ENCODE measurements around the gene SEPTIN5.
"Not testable (repeated sequence)": the region's sequence is repeated elsewhere in the genome, so short reads cannot be mapped to it uniquely, and the experiment has no call there.

The SEPTIN5 gene

DNA sequence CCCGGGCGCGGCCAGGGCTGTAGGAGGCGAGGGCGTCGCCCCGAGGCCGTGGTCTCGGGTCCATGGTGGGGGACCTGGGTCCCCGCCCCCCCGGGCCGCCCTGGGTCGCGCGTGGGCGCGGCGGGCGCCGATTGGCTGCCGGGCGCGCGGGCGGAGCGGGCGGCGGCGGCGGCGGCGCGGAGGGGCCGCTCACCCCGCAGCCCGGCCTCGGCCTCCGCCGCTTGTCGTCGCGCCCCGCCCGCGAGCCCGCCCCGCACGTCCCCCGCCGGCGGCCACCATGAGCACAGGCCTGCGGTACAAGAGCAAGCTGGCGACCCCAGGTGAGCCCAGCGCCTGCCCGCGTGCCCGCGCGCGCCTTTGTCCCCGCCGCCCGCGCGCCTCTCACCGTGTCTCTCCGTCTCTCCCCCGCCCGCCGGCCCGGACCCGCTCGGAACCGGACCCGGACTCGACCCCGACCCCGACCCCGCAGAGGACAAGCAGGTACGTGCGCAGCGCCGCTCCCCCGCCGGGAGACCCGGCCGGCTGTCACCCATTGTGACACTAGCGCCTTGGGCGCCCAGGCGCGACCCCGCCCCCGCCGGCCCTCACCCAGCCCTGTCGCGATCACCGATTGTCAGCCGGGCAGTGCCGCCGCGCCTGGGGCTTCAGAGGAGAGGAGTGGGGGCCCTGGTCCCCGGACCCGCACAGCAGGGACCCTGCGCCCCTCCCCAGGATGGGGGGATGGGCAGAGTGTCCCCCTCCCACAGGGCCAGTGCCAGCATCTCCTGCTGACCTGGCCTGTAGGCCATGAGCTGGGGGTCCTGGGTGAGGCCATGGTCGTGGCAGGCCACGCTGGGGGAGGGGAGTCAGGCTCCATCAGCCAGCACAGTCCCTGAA is at the start of gene SEPTIN5:
Gene SEPTIN5 (plus strand): TSS at position 192 of the 876 bp plus-strand sequence. CDS start 86 bp downstream, at position 278.
- no peak for DNase-seq

DNA sequence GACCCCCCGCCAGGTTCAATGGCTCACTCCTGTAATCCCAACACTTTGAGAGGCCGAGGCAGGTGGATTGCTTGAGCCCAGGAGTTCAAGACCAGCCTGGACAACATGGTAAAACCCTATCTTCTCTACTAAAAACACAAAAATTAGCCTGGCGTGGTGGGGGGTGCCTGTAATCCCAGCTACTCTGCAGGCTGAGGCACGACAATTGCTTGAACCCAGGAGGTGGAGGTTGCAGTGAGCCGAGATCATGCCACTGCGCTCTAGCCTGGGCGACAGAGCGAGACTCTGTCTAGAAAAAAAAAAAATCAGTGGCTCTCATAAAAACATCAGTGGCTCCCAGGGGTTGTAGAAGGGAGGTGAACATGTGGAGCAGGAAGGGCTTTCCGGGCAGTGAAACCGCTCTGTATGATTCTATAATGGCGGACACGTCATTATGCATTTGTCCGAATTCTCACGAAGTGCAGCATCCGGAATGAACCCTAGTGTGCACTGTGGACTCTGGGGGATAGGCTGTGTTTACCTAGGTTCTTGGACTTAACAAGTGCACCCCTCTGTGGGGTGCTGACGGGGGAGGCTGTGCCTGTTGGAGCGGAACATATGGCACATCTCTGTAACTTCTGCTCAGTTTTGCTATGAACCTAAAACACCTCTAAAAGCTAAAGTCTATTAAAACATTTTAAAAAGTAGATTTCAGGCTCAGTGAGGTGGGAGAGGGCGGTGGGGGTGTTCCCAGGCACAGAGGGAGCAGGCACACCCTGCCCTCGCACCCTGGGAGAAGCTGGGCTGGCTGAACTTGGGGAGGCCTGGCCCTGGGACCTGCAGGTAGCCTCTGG is 49.1 kb upstream of the SEPTIN5 start:
- no peak for DNase-seq

DNA sequence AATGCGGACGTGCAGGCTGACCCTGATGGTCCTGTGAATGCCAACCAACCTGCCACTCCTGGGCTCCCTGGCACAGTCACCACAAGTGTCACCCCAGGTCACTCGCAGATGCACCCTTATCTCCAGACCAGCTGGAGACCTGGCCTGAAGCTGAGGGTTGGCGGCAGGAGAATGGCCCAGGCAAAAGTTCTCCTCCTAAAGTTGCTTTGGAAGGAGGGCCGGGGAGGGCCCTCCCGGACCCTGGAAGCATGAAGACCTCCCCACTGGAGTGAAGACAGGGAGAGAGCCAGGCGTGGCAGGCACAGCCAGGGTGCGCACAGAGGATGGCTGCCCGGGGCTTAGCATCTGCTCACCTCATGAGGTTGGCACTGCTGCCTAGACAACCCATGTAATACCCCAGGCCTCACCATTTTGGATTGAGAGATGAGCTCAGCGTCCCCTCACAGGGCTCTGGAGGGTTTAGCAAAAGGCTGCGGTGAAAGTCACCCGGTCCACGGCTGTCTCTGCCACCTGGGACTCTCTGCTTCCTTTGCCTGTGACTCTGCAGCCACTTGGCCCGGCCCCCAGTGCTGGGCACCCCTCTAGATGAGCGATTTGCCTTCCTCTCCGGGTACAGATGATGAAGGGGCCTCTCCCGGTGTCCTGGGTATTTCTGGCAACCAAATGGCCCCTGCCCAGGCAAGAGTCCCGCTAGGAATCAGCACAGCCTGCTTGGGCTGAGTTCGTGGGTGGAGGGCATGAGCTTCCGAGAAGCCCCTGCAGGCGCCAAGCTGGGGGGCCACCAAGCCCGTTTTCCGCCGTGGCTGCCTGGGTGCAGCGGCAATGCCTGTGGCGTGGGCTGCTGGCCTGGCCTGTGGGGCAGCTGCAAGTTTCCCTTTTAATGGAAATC is 48.3 kb upstream of the SEPTIN5 start:
- DNase-seq: no peak

DNA sequence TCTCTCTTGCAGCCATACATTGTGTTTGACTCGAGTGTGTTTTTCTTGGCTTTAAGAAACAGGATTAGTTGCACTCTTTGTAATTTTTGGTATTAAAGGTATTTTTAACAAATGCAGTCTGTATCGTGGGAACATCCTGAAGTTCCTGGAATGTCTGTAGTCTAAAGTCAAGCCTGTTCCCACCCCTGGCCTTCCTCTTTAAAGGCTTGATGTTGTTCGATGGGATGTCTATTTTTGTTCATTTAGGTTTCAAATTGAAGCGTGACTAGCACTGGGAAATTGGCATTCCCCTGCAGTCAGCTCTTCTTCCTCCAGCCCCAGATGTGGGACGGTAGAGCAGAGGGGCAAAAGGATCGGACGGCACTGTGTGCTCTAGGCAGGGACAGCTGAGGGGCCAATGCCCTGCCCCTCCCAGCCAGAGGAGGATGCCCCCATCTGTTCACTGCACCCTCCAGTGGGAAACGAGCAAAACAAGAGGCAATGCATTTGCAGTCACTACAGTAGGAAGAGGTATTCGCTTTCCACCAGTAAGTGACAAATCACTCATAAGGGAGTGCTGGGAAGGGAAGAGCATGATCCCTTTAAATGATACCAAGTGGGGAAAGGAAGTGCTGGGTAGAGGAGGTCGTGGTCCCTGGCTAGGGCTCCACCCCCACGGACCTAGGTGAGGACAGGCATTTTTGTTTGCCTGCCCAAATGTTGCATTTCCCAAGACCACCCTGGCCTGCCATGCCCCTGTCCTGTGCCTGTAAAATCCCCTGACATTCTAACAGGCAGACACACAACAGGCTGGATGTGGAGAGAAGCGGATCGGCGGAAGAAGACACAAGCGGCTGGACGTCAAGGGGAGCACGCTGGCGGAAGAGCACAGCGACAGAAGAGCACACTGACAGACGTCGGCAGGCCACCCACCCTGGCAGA is 47.4 kb upstream of the SEPTIN5 start:
- DNase-seq: no peak

DNA sequence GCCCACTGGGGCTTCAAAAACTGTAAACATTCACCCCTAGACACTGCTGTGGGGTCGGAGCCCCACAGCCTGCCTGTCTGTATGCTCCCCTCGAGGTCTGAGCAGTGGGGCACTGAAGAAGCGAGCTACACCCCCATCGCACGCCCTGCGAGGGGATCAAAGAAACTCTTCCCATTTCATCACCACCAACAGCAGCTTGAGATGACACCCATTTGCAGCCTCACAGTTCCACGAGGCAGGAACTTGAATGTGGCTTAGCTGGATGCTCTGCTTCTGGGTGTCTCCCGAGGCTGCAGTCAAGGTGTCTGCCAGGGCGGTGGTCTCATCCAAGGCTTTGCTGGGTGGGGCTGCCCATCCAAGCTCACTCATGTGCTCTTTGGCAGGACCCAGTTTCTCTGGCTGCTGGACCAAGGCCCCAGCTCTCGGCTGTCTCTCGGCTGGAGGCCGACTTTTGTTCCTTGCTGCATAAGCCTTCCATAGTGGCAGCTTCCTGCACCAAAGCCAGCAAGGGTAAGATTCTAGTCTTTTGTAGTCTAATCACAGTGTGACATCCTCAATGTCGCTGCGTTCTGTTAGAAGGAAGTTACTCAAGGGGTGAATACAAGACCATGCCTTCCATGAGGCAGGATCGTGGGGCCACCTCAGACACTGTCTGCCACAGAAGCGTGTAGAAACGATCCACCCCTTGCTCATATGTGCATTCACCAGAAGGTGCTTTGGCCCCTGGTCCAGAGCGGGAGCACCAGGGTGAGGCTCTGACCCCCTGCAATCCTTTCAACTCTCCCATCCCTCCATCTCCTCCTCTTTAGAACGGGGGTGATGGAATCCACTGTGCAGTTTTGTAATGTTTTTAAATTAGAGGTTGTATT is 46.2 kb upstream of the SEPTIN5 start:
- no peak for DNase-seq

DNA sequence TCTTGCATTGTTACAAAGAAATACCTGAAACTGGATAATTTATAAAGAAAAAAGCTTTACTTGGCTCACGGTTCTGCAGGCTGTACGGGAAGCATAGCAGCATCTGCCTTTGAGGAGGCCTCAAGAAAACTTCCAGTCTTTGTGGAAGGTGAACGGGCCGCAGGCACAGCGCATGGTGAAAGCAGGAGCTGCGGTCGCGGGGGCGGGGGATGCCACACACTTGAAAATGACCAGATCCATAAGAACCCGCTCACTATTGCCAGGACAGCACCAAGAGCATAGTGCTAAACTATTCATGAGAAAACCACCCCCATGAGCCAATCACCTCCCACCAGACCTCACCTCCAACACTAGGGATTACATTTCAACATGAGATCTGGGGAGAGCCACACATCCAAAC is 45.6 kb upstream of the SEPTIN5 start:
- no peak for DNase-seq

DNA sequence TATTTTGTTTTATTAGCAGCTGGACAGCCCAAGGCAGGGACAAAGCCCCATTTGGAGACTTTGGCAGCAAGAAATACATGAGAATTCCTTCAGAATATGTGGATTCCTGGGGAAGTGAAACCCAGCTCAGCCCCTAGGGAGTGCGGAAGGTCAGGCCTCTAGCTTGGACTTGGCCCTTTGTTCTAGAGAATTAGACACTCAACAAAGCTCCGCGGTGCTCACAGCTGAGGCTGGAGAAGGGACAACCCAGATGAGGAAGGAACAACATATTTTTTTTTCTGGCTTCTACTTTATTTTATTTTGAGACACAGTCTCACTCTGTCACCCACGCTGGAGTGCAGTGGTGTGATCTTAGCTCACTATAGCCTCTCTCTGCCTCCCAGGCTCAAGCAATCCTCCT is 44.7 kb upstream of the SEPTIN5 start:
- no peak for DNase-seq

DNA sequence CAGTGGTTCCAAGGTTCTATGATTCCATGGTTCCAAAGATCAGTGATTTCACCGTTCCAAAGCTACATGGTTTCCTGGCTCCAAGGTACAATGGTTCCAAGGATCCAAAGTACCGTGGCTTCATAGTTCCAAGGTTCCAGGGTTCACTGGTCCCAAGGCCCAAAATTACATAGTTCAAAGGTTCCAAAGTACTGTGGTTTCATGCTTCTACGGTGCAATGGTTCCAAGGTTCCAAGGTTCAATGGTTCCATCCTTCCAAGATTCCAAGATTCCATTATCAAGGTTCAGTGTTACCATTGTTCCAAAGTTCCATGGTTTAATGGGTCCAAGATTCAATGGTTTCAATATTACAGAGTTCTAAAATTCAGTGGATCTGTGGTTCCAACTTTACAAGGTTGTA is 43.0 kb upstream of the SEPTIN5 start:
- no peak for DNase-seq

DNA sequence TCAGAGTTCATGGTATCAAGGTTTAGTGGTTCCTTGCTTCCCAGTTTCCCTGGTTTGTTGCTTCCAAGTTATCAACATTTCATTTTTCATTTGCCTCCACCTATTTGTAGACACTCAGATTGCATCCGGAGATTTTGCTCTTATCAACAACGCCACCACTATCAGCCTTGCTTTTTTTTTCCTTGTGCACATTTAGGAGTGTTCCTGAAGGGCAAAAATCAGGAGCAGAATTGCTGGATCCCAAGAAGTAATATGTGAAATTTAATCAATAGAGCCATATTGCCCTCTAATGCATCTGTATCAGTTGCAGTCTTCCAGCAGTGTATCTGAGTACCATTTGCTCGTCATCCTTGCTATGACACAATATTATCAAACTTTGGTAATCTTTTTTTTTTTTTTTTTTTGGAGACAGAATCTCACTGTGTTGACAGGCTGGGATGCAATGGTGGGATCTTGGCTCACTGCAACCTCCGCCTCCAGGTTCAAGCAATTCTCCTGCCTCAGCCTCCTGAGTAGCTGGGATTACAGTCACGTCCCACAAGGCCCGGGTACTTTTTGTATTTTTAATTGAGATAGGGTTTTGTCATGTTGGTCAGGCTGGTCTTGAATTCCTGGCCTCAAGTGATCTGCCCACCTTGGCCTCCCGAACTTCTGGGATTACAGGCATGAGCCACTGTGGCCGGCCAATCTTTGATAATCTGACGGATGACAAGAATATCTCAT is 42.1 kb upstream of the SEPTIN5 start:
- DNase-seq: no peak

DNA sequence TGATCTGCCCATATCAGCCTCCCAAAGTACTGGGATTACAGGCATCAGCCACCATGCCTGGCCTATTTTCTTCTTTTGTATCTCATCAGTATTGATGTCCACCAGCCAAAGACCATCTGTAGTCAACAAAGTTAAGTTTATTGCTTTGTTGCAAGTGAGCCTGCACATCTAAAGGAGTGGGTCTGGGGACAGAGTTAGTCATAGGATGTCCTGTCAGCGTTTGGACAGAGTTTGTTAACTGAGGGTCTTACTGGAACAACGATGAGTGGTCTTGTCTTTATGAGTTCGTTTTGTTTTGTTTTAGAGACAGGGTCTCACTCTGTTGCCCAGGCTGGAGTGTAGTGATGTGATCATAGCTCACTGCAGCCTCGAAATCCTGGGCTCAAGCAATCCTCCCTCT is 40.6 kb upstream of the SEPTIN5 start:
- DNase-seq: no peak

DNA sequence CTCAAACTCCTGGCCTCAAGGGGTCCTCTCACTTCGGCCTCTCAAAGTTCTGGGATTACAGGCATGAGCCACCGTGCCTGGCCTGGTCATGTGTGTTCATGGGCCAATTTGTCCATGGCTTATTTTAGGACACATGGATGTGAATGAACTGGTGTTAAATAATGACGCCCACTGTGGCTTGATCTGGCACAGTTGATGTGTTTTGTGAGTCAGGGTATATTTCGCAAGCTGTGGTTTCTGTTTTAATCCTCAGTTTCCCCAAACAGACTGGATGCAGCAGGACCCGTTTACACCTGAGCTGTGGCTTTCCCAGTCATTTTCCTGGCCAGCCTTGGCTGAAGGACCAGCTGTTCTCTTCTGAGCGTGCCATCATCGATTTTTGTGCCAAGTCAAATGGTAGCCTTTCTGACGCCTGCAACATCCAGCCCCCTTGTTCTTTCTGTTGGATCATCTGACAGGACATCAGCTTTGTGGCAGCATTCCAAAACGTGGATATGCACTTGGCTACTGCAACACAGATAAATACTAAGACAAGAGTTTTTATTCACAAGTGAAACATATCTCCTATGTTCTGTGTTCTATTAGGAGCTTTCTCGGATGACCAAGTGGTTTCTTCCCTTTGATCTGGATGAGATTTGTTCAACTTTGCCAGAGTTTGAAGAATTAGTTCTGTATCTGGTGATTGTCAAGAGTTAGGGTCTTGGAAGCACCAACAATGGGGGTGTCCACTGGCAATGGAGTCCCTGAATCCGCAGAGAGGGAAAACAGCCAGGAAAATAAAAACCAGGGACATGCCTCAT is 40.0 kb upstream of the SEPTIN5 start:
- no peak for DNase-seq

DNA sequence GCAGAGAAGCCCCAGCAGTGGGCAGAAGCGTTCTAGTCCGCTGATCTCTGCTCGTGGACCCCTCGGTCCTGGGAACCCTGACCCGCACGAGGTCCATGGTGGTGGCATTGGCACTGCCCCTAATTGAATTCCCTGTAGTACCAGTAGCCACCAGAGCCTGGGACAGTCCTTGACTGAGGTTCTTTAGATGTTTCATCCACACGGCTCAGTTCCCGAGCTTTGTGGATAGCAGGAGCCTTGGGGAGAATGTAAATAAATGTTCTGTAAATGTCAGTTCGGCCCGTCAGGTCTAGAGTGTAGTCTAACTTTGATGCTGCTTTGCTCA is 39.4 kb upstream of the SEPTIN5 start:
- no peak for DNase-seq

DNA sequence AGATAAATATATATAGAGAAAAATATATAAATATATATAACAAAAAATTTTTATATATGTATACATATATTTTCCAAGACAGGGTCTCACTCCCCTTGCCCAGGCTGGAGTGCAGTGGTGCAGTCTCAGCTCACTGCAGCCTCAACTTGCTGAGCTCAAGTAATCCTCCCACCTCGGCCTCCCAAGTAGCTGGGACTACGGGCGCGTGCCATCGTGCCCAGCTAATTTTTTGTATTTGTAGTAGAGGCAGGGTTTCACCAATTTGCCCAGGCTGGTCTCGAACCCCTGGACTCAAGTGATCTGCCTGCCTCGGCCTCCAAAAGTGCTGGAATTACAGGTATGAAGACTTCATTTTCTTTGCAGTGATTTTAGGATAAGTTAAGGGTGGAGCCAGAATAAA is 38.9 kb upstream of the SEPTIN5 start:
- DNase-seq: no peak

DNA sequence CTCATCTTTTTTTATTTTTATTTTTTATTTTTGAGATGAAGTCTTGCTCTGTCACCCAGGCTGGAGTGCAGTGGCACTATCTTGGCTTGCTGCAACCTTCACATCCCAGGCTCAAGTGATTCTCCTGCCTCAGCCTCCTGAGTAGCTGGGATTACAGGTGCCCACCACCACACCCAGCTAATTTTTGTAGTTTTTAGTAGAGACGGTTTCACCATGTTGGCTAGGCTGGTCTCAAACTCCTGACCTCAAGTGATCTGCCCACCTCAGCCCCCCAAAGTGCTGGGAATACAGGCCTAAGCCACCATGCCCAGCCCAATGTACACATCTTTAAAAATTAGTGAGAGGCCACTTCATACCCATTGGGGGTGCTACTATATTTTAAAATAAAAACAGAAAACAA is 37.9 kb upstream of the SEPTIN5 start:
- not testable (repeated sequence) for DNase-seq

DNA sequence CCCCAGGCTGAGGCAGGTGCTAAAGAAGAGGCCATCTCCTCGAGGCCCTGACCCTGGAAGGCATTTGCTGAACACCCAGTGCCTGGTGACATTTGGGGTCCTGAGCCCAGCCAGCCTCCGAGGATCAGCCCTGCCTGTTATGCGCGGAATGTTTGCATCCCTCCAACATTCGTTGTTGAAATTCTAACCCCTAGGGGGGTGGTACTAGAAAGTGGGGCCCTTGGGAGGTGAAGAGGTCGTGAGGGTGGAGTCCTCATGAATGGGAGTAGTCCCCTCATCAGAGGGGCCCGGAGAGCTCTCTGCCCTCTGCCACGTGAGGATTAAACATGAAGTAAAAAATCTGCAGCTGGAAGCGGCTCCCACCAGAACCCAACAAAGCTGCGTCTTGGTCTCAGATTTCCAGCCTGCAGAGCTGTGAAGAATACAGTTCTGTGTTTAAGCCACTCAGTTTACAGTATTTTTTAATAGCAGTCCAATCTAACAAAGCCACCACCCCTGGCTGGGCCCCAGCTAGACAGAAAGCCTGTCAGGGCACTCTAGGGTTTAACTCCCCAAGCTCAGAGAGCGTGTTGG is 35.3 kb upstream of the SEPTIN5 start:
- DNase-seq: no peak

DNA sequence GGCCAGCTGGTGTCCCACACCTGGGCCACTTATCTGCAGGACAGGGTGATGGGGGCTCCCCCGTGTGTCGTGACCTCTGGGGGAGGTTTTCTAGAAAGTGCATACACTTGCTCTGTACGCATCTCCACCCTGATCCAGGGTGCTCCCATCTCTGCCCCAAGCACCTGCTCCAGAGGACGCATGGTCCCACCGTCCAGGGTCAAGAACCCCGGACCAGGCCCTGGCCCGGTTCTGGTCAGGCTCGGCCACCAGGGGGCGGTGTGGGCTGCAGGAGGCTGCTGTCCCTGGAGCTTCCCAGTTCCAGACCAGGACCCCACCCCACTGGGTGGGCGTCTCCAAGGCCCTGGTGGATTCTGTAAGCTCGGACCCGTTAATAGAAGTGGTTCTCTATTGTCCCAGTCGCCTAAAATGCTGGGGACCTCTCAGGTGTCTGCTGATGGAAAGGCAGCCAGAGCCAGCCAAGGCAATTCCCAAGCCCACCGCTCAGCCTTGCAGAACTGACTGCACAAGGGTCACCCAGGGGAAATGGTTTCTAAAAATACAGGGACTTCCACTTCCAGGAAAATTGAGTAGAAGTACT is 34.7 kb upstream of the SEPTIN5 start:
- no peak for DNase-seq

DNA sequence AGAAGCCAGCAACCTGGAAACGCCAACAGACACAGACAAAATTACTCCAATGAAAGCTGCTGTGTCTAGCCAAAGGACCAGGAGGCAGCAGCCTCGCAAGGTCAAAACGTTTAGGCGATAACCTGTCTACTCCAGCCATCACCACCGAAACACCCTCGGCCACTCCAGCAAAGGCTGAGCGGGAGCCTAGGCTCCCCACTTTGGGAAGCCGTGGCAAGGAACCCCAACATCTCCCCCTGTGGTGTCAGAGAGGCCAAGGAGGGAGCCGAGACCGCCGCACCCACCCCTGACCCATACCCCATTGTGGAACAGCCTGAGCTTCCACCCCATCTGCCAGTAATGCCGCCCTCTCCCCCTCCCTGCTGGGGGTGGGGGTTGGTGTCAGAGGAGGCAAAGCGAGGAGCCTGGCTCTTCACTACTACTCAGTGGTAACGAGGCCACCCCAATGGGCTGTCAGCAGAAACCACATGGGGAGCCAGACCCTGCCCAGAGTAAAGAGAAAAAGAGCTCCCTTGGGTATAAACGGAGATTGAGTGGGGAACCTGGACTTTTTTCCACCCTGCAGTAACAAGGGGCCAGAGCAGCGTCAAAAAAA is 33.9 kb upstream of the SEPTIN5 start:
- DNase-seq: no peak

Data from NCI-H1048 (cell line).